HCT116 (cell line): ENCODE data around the gene GP1BB.

Source experiments
- CTCF ChIP-seq, 3 experiments: fragments of 200-600 bp in 1 of 3; sonication (generic) in 1 of 3; IDR thresholded peaks in 2 of 3; conservative IDR thresholded peaks in 1 of 3; 2 replicates each; pipeline ENCODE4 v1.5.1; 2012 to 2017; ENCODE audit warnings: low read depth in 2 of 3, low read length in 2 of 3, antibody characterized with exemption in 1 of 3, borderline replicate concordance in 1 of 3, control low read depth in 1 of 3, mild to moderate bottlenecking in 1 of 3, mixed read lengths in 1 of 3, mixed run types in 1 of 3, moderate library complexity in 1 of 3; ENCODE audit not compliant: insufficient read depth in 1 of 3
- EGR1 ChIP-seq: IDR thresholded peaks from 2 replicates; pipeline ENCODE4 v1.6.1; 2012; ENCODE audit warnings: low read depth
- EZH2 ChIP-seq: fragments of 200-600 bp; sonication (generic); IDR thresholded peaks from 2 replicates; pipeline ENCODE4 v1.6.1; 2017; ENCODE audit warnings: antibody characterized with exemption, mixed run types
- EZH2phosphoT487 ChIP-seq: fragments of 200-600 bp; IDR thresholded peaks from 2 replicates; pipeline ENCODE4 v1.6.1; 2018; ENCODE audit warnings: antibody characterized with exemption, borderline replicate concordance
- FOSL1 ChIP-seq: IDR thresholded peaks from 2 replicates; pipeline ENCODE4 v1.6.1; 2012; ENCODE audit warnings: low read depth
- JUND ChIP-seq: IDR thresholded peaks from 2 replicates; pipeline ENCODE4 v1.6.1; 2012
- MAX ChIP-seq: IDR thresholded peaks from 2 replicates; pipeline ENCODE4 v1.6.1; 2012
- POLR2A ChIP-seq: IDR thresholded peaks from 2 replicates; pipeline ENCODE4 v1.7.0; 2011; ENCODE audit warnings: borderline replicate concordance; ENCODE audit not compliant: insufficient read depth, insufficient read length; ENCODE audit errors: extremely low read depth
- POLR2AphosphoS5 ChIP-seq: IDR thresholded peaks from 2 replicates; pipeline ENCODE4 v1.6.1; 2011; ENCODE audit warnings: mild to moderate bottlenecking, low read depth, low read length, moderate library complexity
- SIN3A ChIP-seq: IDR thresholded peaks from 2 replicates; pipeline ENCODE4 v1.6.1; 2012; ENCODE audit warnings: low read depth
- SP1 ChIP-seq: IDR thresholded peaks from 2 replicates; pipeline ENCODE4 v1.6.1; 2012; ENCODE audit warnings: low read depth
- ZBTB33 ChIP-seq: IDR thresholded peaks from 2 replicates; pipeline ENCODE4 v1.6.1; 2011; ENCODE audit warnings: mild to moderate bottlenecking, low read length, moderate library complexity; ENCODE audit not compliant: insufficient replicate concordance; ENCODE audit errors: extremely low read depth

- TF ChIP-seq CTCF (IDR thresholded peaks at IDR 0.05 in 2 of 3, conservative IDR thresholded peaks at IDR 0.05 in 1 of 3; ENCODE audit: borderline replicate concordance in 1 of 3, insufficient read depth in 1 of 3, low read depth in 2 of 3, low read length in 2 of 3) (no peak), EZH2 (no peak), MAX (no peak), POLR2AphosphoS5 (no peak), SIN3A (no peak), FOSL1 (no peak), EGR1 (no peak), EZH2phosphoT487 (no peak), JUND (no peak), POLR2A (no peak), ZBTB33 (no peak), SP1 (no peak)
These were observed 24.8 kb downstream of the GP1BB start for GRCh38 chr22:19748139-19748538.
